IgD-negative memory B cell (primary cell): Measurements from ENCODE around the gene KRT83. TPM values are rescaled to one million over a fixed set of nuclear protein-coding genes. Genes with fewer than 3 reads are reported as not detected.
A peak's percentile ranks its signal among the peaks of the same experiment; 100 is the strongest.

ENCODE experiments used
- H3K27ac Mint-ChIP-seq, 3 donors: one replicate each; pipeline ENCODE4 v1.8.0; 2020 to 2022; ENCODE audit warnings: mild to moderate bottlenecking in 3 of 3, mixed read lengths in 3 of 3, moderate library complexity in 1 of 3
- H3K27me3 Mint-ChIP-seq: one replicate; pipeline ENCODE4 v1.8.0; 2021; ENCODE audit warnings: mixed read lengths
- H3K36me3 Mint-ChIP-seq: one replicate; pipeline ENCODE4 v1.8.0; 2020; ENCODE audit warnings: mild to moderate bottlenecking, mixed read lengths
- H3K4me1 Mint-ChIP-seq, 3 donors: one replicate each; pipeline ENCODE4 v1.8.0; 2020 to 2022; ENCODE audit warnings: mixed read lengths in 3 of 3, mild to moderate bottlenecking in 1 of 3
- H3K4me3 Mint-ChIP-seq, 4 donors: one replicate each; pipeline ENCODE4 v1.8.0; 2020 to 2022; ENCODE audit warnings: mild to moderate bottlenecking in 4 of 4, mixed read lengths in 4 of 4, moderate library complexity in 3 of 4
- H3K9me3 Mint-ChIP-seq, 3 donors: one replicate each; pipeline ENCODE4 v1.8.0; 2020 to 2021; ENCODE audit warnings: mixed read lengths in 3 of 3, mild to moderate bottlenecking in 1 of 3
- polyA plus RNA-seq: library from polyadenylated mRNA; unstranded; fragments of 300-500 nt; fragmentation: Illumina TruSeq; gene quantifications from one replicate; pipeline ENCODE4 v1.2.3, GENCODE V29; 2021

Gene KRT83
- polyA plus RNA-seq = not detected

DNA sequence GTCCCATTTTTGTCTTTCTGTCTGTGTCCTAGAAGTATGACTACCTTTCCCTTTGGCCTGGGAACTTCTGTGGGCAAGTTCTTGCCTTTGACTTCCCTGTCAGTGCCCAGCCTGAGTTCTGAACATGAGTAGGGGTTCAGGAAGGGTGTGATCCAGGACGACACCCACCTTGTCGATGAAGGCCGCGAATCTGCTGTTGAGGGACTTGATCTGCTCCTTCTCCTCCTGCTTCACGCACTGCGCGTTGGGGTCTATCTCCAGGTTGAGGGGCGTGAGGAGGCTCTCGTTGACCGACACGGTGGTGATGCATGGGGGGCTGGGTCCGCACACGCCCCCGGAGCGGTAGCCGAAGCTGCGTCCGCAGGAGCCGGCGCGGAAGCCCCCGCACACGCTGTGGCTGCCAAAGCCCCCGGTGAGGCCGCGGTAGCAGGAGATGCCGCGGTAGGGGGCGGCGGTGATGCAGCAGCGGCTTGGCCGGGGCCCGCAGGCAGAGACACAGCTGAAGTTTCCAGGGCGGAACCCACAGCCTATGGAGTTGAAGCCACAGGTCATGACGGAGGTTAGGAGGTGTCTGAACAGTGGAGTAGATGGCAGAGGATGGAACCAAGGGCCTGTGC lies at the start of gene KRT83:
Gene KRT83 (minus strand): TSS at position 615 of the 617 bp plus-strand sequence. CDS start 63 bp downstream, at position 552.
- Mint-ChIP-seq H3K27me3 (peaks cover 26% of the 10 kb centered on the region), H3K36me3 (peaks cover 5% of the 10 kb centered on the region), H3K4me1 (no peaks in the 10 kb centered on the region), H3K27ac (peak within 1 kb of the TSS in 1 of 3 donors; percentile 43), H3K9me3 (no peaks in the 10 kb centered on the region), H3K4me3 (no peak within 1 kb of the TSS)

DNA sequence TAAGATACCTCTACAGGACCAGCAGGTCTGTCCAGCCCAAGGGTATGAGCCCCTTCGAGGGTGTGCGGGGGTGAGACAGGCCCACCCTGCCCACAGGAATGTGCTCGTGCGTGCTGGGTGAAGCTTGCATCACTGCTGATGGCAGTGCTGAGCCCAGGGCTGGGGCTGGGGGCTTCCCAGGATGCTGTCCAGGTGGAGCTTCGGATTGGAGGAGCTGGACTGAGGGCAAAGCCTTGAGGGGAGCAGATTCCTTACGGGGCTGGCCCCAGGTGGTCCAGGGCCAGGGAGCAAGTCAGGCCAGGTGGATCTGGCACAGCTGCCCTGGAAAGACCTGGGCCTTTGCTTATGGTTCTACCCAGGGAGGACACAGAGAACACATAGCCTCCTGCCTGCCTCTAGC lies 48.6 kb upstream of the KRT83 start:
- Mint-ChIP-seq H3K4me3 (no peak overlapping the region), H3K27ac (no peak overlapping the region), H3K36me3 (no peaks in the 10 kb centered on the region), H3K4me1 (peaks cover 0 to 2% (median 0%) of the 10 kb centered on the region in 3 donors), H3K27me3 (peaks cover 12% of the 10 kb centered on the region), H3K9me3 (peaks cover 0 to 4% (median 0%) of the 10 kb centered on the region in 3 donors)

DNA sequence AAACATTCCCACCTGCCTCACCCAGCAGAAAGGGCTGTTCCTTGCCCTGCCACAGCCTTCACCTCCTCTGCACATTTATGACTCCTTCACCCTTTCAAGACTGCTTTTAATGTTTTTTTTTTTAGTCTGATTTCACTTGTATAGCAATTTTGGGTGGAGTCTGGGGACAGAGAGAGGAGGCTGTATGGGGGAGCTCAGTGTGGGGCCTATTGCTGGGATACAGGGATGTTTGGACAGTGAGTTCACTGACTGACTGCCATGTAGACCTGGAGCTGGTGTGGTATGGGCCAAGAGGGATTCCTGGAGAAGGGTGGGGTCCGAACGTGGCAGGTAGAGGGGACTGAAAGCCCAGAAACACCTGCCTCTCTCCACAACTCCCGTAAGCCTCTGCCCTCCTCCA lies 48.0 kb upstream of the KRT83 start:
- Mint-ChIP-seq H3K27ac (no peak overlapping the region), H3K4me1 (peaks cover 0 to 3% (median 1%) of the 10 kb centered on the region in 3 donors), H3K36me3 (no peaks in the 10 kb centered on the region), H3K27me3 (peaks cover 12% of the 10 kb centered on the region), H3K4me3 (no peak overlapping the region), H3K9me3 (peaks cover 0 to 4% (median 0%) of the 10 kb centered on the region in 3 donors)

DNA sequence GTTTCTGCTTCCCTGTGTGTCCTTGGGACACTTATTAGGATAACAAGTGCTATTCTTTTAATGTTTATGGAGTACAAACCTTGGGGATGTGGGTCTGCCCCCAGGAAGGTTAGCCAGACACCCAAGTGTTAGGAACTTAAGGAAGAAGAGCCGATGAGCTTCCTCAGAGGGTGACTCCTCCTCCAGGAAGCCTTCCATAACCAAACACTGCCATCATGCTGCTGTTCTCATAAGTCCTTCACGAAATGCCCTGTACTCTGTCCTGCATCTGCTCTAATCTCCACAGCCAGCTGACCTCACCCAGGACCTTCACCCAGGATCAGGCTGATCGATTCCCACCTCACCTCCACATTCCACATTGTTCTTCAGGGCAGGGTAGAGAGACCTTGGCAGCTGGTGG lies 47.3 kb upstream of the KRT83 start:
- H3K27me3 Mint-ChIP-seq = peaks cover 17% of the 10 kb centered on the region
- H3K9me3 Mint-ChIP-seq = peaks cover 0 to 2% (median 0%) of the 10 kb centered on the region in 3 donors
- H3K27ac Mint-ChIP-seq = no peak overlapping the region
- no peak overlapping the region for H3K4me3 Mint-ChIP-seq
- peaks cover 0 to 3% (median 1%) of the 10 kb centered on the region in 3 donors for H3K4me1 Mint-ChIP-seq
- H3K36me3 Mint-ChIP-seq = no peaks in the 10 kb centered on the region

DNA sequence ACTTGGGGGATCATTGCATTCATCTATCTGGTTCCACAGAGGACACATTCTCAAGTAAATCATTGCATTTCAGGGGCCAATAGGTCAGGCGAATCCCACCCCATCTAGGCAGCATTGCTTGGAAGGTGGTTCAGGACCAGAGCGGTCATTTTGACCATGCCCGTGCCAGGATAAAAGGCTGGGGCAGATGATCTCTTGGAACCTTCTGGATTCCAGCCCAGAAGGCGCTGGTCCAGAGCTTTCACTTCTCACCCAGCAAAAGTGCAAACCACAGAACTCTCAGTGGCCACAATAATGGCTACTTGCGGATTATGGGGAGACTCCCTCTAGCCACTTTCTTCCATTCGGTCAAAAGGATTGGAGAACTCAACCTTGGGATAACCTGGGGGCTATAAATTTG lies 46.7 kb upstream of the KRT83 start:
- peaks cover 0 to 2% (median 0%) of the 10 kb centered on the region in 3 donors for H3K9me3 Mint-ChIP-seq
- H3K27me3 Mint-ChIP-seq = peaks cover 23% of the 10 kb centered on the region
- H3K27ac Mint-ChIP-seq = no peak overlapping the region
- no peaks in the 10 kb centered on the region for H3K36me3 Mint-ChIP-seq
- peaks cover 0 to 3% (median 1%) of the 10 kb centered on the region in 3 donors for H3K4me1 Mint-ChIP-seq
- H3K4me3 Mint-ChIP-seq = no peak overlapping the region

DNA sequence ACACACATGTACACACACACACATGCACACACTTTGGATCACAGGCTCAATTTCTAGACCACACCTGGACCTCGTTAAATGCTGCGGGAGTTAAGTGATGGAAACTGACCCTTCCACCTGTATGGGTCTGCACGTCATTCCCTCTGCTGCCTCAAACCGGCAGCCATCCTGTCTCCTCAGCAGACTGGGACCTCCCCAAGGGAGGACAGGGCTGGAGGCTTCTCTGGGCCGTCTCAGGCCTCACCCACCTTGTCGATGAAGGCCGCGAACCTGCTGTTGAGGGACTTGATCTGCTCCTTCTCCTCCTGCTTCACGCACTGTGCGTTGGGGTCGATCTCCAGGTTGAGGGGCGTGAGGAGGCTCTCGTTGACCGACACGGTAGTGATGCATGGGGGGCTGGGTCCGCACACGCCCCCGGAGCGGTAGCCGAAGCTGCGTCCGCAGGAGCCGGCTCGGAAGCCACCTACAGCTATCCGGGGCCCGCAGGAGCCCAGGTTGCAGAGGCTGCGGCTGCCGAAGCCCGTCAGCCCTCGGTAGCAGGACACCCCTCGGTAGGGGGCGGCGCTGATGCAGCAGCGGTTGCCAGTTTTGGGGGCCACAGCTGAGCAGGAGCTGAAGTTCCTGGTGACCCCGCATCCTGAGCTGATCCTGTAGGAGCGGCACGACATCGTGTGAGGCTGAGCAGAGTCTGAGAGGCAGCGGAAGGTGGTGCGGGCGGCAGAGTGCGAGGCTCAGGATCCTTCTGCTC lies 45.7 kb upstream of the KRT83 start, which contains the start of gene KRT85:
Gene KRT85 (minus strand): TSS at position 744 of the 748 bp plus-strand sequence. CDS start 76 bp downstream, at position 668.
- Mint-ChIP-seq H3K9me3 (peaks cover 0 to 2% (median 0%) of the 10 kb centered on the region in 3 donors), H3K27me3 (peaks cover 24% of the 10 kb centered on the region), H3K4me3 (no peak within 1 kb of the TSS), H3K36me3 (no peaks in the 10 kb centered on the region), H3K4me1 (peaks cover 0 to 3% (median 1%) of the 10 kb centered on the region in 3 donors), H3K27ac (peak within 1 kb of the TSS in 1 of 3 donors; percentile 11)

DNA sequence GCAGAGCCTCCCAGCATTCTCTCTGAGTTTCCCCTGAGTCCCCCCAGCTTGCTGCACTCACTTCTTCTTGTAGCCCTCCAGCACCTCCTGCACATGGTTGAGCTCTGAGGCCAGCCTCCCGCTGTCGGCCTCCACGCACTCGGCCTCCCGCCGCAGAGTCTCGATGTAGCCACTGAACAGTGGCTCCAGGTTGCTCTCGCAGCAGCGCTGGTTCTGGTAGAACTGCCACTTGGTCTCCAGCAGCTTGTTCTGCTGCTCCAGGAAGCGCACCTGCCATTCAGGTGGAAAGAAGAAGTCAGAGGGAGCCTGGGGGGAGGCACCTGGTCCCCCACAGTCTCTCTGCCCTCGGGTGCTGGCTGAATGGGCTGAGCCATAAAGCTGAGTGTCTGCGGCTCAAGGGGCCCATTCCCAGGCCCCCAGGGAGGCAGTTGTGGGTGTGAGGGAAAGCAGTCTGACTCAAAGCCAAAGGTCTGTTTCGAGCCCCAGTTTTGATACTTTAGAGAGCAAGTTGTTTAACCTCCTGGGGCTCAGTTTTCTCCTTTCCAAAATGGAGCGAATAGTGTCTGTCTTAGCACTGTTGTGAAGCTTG lies 43.8 kb upstream of the KRT83 start:
- Mint-ChIP-seq H3K4me3 (no peak overlapping the region), H3K36me3 (no peaks in the 10 kb centered on the region), H3K27ac (no peak overlapping the region), H3K9me3 (no peaks in the 10 kb centered on the region), H3K27me3 (peaks cover 20% of the 10 kb centered on the region), H3K4me1 (peaks cover 0 to 5% (median 3%) of the 10 kb centered on the region in 3 donors)

DNA sequence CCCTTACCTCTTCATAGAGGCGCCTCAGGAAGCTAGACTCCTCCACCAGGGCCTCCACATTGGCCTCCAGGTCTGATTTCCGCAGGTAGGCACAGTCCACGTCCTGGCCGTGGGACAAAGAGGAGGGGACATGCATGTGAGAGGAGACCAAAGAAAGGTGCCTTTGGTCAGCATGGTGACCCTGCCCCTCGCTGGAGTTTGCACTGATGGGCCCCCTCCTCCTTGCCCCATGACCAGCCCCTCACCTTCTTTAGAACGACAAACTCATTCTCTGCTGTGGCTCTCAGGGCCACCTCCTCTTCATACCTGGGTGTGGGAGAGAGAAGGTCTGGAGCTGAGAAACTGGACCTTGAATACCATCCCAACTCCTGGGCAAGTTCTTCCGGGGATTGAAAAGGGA lies 42.9 kb upstream of the KRT83 start:
- H3K36me3 Mint-ChIP-seq = no peaks in the 10 kb centered on the region
- peaks cover 24% of the 10 kb centered on the region for H3K27me3 Mint-ChIP-seq
- H3K4me1 Mint-ChIP-seq = peaks cover 0 to 11% (median 7%) of the 10 kb centered on the region in 3 donors
- peak overlapping the region in 1 of 4 donors; percentile 28 for H3K4me3 Mint-ChIP-seq
- H3K27ac Mint-ChIP-seq = no peak overlapping the region
- no peaks in the 10 kb centered on the region for H3K9me3 Mint-ChIP-seq

DNA sequence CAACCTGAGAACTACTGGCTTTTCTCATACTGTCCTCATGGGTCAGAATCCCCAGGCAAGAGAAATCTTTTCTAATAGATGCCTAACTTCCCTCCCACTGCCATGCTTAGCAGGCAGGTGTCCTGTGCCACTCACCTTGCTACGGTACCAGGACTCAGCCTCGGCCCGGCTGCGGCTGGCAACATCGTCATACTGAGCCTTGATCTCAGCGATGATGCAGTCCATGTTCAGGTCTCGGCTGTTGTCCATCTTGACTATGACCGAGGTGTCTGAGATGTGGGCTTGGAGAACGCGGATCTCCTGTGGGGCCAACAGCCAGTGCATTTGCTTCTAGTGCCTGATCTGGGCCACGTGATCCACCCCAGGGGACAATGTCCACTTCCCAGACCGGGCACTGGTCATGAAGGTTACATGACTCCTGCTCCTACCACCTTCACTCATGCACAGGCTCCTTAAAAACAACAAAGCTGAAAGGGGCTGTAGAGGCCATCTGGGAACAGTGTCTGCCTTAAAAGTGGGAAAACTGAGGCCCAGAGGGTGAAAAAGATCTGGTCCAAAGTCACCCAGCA lies 42.0 kb upstream of the KRT83 start:
- peaks cover 19% of the 10 kb centered on the region for H3K27me3 Mint-ChIP-seq
- no peaks in the 10 kb centered on the region for H3K9me3 Mint-ChIP-seq
- no peaks in the 10 kb centered on the region for H3K36me3 Mint-ChIP-seq
- H3K4me3 Mint-ChIP-seq = no peak overlapping the region
- H3K4me1 Mint-ChIP-seq = peaks cover 6 to 20% (median 15%) of the 10 kb centered on the region in 3 donors
- no peak overlapping the region for H3K27ac Mint-ChIP-seq

DNA sequence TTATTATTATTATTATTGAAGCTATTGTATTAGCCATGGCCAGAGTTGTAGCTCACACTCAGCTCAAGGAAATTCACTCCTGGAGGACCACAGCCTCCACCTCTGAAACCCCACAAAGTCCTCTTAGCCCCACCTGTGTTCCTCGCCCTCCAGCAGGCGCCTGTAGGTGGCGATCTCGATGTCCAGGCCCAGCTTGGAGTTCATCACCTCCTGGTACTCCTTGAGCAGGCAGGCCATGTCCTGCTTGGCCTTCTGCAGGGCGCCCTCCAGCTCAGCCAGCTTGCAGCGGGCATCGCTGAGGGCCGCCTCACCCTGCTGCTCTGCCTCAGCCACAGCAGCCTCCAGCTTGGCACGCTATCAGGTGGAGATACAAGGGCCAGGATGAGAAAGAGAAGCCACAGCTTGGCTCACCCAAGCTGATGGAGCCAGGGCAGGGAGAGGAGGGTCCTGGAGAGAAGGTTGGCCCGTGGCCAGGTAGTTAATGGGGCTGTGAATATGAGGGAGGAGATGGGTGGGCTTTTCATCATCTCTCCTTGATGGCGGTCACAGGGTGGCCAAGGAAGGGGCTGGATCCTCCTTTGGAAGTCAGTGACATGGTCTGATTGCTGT lies 41.0 kb upstream of the KRT83 start:
- H3K27ac Mint-ChIP-seq = peak overlapping the region in 1 of 3 donors; percentile 67
- no peaks in the 10 kb centered on the region for H3K36me3 Mint-ChIP-seq
- peaks cover 7 to 21% (median 21%) of the 10 kb centered on the region in 3 donors for H3K4me1 Mint-ChIP-seq
- H3K27me3 Mint-ChIP-seq = peaks cover 18% of the 10 kb centered on the region
- H3K9me3 Mint-ChIP-seq = no peaks in the 10 kb centered on the region
- H3K4me3 Mint-ChIP-seq = no peak overlapping the region

DNA sequence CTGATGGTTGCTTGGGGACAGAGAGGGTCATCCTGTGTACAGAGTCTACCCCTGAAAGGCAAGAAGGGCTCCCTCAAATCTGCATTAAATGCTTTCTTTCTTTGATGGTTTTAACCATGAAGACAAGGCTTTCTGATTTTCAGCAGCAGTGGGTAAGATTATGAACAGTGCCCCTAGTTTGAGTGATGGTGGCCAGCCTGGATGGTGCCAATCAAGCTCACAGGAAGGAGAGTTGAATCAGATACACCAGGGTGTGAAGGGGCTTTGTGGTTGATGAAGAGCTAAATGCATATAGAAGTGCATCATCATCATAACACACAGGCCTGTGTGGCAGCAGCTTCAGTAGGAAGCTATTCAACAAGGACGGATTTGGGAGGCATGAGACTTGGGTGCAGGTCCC lies 40.4 kb upstream of the KRT83 start:
- H3K4me1 Mint-ChIP-seq = peaks cover 7 to 21% (median 21%) of the 10 kb centered on the region in 3 donors
- H3K27me3 Mint-ChIP-seq = peaks cover 21% of the 10 kb centered on the region
- no peaks in the 10 kb centered on the region for H3K9me3 Mint-ChIP-seq
- no peak overlapping the region for H3K4me3 Mint-ChIP-seq
- H3K36me3 Mint-ChIP-seq = no peaks in the 10 kb centered on the region
- H3K27ac Mint-ChIP-seq = no peak overlapping the region

DNA sequence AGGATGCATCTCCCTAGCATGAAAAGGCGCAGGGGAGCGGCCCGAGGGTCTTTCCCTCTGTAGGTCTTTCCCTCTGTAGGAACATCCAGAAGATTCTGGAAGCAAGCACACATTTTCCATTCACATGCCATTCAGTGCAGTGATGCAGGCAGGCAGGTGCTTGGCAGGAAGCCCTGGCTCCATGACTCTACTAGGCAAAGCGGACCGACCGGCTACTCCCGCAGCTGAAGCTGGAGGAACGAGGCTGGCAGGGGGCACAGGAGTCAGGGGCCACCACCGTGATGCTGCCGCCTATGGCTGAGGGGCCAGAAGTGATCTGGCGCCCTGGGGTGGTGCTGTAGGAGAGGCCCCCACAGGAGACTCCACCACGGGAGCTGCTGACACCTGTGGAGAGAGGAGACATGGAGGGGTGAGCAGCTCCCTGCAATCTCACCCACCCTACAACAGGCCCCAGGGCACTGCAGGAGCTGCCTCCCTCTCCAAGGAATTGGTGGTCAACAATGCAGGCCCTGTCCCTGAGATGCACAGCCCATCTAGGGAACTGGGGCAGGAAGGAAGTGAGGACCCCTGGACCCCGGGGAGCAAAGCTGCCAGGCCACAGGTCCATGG lies 39.6 kb upstream of the KRT83 start:
- H3K36me3 Mint-ChIP-seq = no peaks in the 10 kb centered on the region
- no peaks in the 10 kb centered on the region for H3K9me3 Mint-ChIP-seq

DNA sequence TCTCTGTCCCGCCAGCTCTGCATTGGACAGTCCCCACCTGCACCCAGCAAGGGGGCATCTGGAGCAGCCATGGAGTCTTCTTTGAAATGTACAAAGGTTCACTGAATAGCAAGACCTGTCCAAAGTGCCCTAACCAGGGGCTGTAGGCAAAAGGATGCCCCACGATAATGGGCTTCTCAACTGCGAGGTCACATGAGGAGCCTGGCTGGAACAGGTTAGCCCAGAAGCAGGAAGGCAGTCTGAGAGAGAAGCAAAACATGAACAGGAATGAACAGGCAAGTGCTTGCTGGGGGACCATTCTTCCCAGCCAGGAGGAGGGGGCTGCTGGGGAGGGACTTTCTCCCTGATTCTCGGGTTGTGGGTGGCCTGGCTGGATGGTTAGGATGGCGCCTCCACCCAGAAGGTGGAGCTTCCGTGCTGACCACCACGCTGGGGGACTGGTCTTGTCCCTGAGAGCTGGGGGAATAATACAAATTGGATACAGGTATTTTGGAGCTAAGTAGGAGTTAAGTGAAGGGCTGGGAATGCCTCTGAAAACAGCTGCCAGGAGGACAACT lies 39.0 kb upstream of the KRT83 start:
- no peaks in the 10 kb centered on the region for H3K9me3 Mint-ChIP-seq
- H3K27ac Mint-ChIP-seq = no peak overlapping the region
- H3K4me1 Mint-ChIP-seq = peaks cover 7 to 21% (median 21%) of the 10 kb centered on the region in 3 donors
- H3K4me3 Mint-ChIP-seq = no peak overlapping the region
- H3K27me3 Mint-ChIP-seq = peaks cover 21% of the 10 kb centered on the region
- H3K36me3 Mint-ChIP-seq = no peaks in the 10 kb centered on the region

More for the DNA sequence above, 39.6 kb upstream of the KRT83 start:
- H3K27ac Mint-ChIP-seq = no peak overlapping the region
- no peak overlapping the region for H3K4me3 Mint-ChIP-seq
- peaks cover 21% of the 10 kb centered on the region for H3K27me3 Mint-ChIP-seq
- H3K4me1 Mint-ChIP-seq = peaks cover 7 to 21% (median 21%) of the 10 kb centered on the region in 3 donors

DNA sequence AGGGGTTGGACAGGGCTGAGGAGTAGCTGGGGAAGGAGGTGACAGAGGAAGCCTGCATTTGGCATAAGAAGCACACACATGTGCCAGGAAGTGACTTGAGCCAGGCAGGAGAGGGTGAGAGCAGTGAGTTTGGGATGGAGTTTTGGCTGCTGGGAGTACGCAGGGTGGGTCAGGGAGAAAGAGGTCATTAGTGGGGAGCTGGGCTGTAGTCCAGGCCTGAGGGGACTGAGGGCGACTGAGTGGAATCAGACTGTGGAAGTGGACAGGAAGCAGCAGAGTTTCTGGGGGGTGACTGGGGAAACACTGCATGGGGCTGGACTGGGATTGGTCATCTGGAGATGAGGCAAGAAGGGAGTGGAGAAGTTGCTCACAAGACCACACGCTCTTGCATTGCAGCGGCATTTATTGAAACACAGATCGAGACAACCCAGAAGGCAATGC lies 38.4 kb upstream of the KRT83 start:
- H3K4me3 Mint-ChIP-seq = peak overlapping the region in 2 of 4 donors; percentile 0 to 73
- H3K36me3 Mint-ChIP-seq = no peaks in the 10 kb centered on the region
- peaks cover 22% of the 10 kb centered on the region for H3K27me3 Mint-ChIP-seq
- no peaks in the 10 kb centered on the region for H3K9me3 Mint-ChIP-seq
- H3K27ac Mint-ChIP-seq = no peak overlapping the region
- H3K4me1 Mint-ChIP-seq = peaks cover 7 to 21% (median 18%) of the 10 kb centered on the region in 3 donors
